Kidney capillary endothelial cell (primary cell): Measurements from ENCODE around the gene PRR5L.

ENCODE experiments used
- DNase-seq: peaks from one replicate; pipeline ENCODE4 v3.0.0-alpha.2; 2018; ENCODE audit warnings: low spot score

Gene PRR5L

DNA sequence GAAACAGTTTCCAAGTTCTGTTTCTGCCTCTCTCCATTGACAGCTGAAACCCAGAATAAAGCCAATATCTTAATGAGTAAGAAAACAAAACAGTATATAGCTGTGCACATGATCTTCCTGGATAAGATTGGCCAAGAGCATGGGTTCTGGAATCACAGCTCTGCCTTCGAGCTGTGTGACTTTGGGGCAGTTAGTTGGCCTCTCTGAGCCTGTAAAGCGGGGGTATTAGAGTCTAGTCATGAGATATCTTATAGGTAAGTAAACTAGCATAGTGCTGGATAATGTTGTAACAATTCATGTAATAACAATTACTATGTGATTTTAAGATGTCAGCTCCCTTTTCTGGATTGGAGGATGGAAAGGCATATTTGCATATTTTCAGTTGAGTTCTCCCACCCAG is 140.5 kb downstream of the PRR5L start:
- no peak for DNase-seq

DNA sequence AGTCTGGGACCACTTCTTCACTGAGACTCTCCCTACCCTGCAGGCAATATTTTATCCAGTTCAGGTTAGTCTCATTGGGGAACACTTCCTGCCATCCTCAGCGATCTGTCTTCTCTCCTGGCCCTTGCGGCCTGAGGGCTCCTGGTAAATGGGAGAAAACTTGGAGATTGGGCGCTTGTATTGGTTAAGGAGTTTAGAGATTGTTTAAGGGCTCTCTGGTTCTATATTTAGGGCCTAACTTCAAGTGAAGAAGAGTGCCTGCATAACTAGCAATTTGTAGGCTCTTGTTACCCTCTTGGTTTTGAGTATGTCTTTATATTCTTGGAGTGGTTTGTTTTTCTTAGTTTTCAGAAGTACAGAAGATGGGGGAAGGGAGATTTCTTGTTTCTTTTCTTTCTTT is 141.3 kb downstream of the PRR5L start:
- no peak for DNase-seq

DNA sequence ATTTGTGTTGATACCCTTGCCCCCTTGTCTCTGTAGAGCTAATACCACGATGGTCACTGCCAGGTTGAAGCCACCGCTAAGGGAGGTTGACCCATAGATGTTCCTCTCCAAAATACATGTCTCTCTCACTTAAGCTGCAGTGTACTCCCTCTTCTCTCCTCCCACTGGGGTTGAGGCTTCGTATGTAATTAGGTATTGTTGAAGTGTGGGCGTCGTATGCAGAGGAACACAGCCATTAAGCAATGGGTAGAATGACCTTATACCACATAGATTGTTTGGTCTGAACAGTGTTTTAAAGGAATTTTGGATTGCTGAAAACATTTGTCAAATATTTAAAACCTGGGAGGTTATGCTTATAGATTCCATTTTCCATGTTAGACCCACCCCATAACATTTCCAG is 142.0 kb downstream of the PRR5L start:
- DNase-seq, result no peak

GRCh38 chr11:36441610-36442208 is 145.6 kb downstream of the PRR5L start:
- no peak for DNase-seq

- DNase-seq, result no peak
Measured at GRCh38 chr11:36443661-36444060, 147.6 kb downstream of the PRR5L start.

DNA sequence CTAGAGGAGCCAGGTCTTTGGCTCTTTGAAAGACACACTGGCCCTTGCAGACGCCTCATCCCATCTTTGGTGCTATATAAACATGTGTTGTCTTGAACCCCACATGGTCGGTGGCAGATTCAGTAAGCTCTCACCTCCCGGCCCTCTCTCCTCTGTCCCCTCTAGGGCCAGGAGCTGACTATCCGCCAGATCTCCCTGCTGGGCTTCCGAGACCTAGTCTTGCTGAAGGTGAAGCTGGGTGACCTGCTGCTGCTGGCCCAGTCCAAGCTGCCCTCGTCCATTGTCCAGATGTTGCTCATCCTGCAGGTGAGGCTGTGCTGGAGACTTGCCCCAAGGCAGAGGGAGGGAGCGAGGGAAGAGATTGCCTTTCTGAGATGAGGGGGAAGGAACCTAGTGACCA is 150.0 kb downstream of the PRR5L start:
- DNase-seq, result no peak

- DNase-seq, result no peak
Measured at GRCh38 chr11:36447514-36447913, 151.4 kb downstream of the PRR5L start.

DNA sequence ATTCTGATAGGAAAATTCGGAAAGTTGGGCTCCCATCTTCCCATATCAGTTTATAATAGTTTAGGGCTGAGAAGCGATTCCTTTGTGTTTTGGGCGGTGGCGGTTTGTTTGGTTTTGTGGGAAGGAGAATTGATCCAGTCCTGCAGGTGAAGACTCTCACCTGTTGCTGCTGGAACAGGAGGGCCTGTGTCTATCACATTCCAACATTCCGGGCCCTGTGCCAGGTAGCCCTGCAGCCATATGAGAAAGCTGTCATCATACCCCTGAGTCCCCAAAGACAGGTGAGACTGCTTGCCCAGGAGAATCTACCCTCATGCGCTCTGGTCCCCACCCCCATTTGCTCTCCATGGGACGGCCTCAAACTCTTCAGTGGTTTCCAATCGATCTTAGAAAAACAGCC is 151.9 kb downstream of the PRR5L start:
- no peak for DNase-seq

DNA sequence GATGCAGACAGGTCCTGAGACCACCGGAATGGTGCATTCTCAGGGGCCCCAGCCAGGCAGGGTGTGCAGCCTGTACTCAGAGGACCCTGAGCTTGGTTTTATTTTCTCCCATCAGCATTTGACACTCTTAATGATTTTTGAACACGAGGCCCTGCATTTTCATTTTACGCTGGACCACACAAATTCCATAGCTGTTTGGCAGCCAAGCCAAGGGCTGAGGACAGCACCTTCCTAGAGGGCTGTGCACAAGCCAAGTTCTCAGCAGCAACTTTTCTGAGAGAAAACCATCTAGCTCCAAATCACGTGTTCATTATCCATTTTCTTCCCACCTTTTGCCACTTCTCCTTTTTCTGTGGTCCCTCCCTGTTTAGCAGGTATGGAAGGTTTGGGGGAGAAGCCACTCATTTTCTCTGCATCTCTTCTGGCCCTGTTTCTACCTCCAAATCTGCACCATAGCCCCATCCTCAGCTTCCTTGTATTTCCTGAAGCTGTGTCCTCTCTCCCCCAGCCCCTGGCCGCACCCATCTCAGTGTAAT is 153.5 kb downstream of the PRR5L start:
- DNase-seq, result no peak

DNA sequence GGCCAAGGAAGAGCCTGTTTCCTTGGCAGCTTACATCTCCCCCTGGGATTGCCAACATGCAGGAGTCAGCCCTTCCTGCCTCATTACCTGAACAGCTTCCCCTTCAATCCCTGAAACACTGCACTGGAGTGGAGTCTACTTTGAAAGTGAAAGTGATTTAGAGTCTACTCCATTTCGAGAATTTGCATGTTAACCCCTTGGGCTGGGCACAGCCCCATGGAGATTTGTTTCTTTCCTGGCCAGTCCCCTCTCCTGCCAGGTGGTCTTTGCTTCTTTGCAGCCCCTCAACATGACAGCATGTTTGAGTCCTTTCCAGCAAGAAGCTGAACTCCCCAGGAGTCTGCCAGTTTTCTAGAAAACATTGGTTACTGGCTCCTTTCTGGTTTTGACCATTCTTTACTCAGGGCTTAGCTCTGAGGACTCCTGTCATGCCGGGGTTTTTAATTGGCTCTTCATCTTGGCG is 154.1 kb downstream of the PRR5L start:
- DNase-seq, result no peak

DNA sequence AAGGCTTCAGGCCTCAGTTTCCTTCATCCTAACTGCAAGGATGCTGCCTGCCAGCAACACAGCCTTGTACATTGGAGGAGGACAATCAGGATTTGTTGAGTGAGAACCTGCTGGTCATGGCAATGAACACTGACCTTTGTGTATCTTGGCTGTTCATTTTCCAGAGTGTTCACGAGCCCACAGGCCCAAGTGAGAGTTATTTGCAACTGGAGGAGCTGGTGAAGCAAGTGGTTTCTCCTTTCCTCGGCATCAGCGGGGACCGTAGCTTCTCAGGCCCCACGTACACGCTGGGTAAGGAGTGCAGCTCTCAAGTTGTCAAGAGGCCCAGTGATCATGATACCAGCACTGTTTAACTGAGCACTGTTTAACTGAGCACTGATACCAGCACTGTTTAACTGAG is 155.0 kb downstream of the PRR5L start:
- no peak for DNase-seq

GRCh38 chr11:36451681-36452080 is 155.6 kb downstream of the PRR5L start:
- no peak for DNase-seq

DNA sequence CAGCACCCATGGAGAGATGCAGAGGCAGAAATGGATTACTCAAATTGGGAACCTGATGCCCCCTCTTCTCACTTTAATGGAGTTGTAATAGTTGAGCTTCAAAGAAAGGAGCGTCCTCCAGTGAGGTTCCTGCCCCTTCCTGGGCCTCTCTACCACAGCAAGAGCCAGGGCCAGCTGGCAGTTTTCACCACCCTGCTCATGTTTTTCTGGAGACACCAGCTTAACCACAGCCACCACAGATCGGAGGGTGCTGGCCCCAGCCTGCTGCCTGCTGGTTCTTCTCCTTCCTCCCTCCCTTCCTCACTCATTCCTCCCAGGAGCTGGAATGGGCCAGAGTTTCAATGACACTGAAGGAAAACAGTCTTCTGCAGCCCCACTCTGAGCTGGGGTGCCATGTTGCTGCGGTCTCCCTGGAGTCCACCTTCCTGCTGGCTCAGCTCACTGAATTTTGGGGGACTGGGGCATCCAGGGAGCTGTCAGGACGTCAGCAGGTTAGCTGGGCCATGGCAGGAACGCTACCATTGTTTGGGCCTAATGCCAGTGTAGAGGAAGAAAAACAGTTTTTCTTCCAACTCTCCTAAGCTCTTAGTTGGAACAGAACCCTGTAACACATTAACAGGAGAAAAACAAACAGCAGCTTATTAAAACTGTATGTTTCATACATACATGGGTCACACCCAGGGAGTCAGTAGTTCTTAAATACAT is 156.3 kb downstream of the PRR5L start:
- no peak for DNase-seq

DNA sequence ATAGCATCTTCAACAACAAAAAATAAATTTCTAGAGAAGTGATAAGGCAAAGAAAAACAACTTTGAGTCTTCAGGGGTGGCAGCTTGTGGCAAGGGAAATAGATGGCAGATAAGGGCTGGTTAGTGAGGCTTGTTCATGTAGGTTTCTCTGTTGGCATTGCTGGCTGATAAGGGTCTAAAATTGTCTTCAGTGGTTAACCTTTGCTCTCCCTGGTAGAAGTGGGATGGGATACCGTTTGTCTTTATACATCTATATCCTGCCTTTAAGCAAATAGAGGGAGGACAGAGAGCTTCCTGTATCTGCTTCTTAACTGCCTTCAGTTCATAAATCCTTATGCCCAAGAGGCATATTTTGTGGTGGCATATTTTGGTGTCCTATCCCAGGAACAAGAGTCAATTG is 156.9 kb downstream of the PRR5L start:
- no peak for DNase-seq

DNA sequence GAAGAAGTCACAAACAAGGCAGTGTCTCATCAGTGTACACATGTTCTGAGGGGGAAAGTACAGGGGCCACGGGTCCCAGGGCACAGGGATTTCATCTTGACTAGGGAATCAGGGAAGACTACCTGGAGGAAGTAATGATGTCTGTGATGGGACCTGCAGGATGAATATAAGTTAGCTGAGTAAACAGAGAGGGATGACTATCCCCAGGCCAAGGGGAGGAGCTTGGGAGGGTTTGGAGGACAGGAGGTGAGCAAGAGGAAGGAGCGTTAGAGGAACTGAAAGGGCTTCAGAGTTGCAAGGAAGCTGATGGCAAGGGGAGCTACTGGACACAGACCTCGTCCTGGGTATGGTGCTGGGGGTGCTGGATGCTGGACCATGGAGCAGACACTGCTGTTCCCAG is 157.6 kb downstream of the PRR5L start:
- peak; percentile 16 for DNase-seq

DNA sequence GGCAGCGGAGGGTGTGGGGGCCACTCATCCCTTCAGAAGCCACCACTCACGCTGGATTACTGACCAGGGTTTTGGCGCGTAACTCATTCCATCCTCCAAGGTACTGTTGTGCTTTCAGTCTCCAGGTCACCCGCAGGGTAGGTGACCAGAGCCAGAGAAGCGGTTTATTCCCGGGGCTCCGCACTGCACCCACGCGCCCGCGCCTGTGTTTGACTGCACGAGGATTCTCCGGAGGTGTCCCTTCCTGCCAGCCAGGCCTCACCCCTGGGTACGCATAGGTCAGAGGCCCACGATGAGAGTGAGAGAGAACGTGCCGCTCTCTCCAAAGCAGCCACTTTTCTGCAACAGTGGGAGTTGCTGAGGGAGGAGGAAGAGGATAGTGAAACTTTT is 158.5 kb downstream of the PRR5L start:
- DNase-seq, result no peak

DNA sequence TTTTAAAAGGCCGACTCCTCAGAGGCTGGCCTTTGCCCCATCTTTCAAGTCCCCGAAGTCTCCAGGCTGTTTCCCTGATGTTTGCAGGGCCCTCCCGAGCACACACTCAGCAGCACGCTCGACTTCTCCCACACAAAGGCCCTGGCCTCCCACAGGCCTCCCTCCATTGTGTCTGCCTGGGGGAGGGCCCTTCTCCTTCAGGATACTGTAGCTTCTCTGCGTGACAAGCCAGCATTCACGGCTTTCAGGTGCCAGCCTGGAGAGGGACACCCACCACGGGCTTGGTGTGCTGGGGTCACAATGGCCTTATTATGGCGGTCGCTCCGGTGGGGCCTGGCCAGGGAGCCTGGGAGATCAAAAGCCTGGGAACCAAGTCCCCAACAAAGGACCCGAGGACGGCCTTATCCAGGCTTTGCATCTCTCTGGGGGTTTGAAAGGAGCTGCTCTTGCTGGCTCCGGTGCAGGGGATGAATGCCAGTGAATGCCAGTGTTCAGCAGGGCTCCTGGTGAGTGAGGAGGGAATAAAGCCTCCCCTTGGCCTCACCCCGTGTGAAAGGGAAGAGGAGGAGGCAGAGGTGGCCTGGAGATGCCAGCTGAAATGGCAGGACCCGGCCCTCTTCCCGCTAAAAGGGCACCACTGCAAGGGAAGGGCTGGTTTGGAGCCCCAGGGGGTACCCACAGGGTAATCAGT is 159.0 kb downstream of the PRR5L start:
- no peak for DNase-seq

- DNase-seq, result peak; percentile 36
Measured at GRCh38 chr11:36455658-36456111, 159.6 kb downstream of the PRR5L start.

GRCh38 chr11:36456156-36456555 is 160.1 kb downstream of the PRR5L start:
- no peak for DNase-seq

GRCh38 chr11:36458129-36458915 is 162.2 kb downstream of the PRR5L start:
- no peak for DNase-seq

GRCh38 chr11:36459046-36459445 is 163.0 kb downstream of the PRR5L start:
- no peak for DNase-seq

- no peak for DNase-seq
Measured at GRCh38 chr11:36460220-36460619, 164.1 kb downstream of the PRR5L start.
